ENCODE results near the gene NDE1.

GRCh38 chr16:15647294-15648014 lies 2.6 kb upstream of the NDE1 start:
- no peak for TF ChIP-seq SIN3A (IDR thresholded peaks at IDR 0.05; ENCODE audit: borderline replicate concordance, insufficient read depth, low read length)
- TF ChIP-seq, protein P1, sequence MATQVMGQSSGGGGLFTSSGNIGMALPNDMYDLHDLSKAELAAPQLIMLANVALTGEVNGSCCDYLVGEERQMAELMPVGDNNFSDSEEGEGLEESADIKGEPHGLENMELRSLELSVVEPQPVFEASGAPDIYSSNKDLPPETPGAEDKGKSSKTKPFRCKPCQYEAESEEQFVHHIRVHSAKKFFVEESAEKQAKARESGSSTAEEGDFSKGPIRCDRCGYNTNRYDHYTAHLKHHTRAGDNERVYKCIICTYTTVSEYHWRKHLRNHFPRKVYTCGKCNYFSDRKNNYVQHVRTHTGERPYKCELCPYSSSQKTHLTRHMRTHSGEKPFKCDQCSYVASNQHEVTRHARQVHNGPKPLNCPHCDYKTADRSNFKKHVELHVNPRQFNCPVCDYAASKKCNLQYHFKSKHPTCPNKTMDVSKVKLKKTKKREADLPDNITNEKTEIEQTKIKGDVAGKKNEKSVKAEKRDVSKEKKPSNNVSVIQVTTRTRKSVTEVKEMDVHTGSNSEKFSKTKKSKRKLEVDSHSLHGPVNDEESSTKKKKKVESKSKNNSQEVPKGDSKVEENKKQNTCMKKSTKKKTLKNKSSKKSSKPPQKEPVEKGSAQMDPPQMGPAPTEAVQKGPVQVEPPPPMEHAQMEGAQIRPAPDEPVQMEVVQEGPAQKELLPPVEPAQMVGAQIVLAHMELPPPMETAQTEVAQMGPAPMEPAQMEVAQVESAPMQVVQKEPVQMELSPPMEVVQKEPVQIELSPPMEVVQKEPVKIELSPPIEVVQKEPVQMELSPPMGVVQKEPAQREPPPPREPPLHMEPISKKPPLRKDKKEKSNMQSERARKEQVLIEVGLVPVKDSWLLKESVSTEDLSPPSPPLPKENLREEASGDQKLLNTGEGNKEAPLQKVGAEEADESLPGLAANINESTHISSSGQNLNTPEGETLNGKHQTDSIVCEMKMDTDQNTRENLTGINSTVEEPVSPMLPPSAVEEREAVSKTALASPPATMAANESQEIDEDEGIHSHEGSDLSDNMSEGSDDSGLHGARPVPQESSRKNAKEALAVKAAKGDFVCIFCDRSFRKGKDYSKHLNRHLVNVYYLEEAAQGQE (IDR thresholded peaks at IDR 0.05; ENCODE audit: insufficient read depth in 1 of 2, low read depth in 2 of 2, low read length in 2 of 2): no peak
- no peak for TF ChIP-seq TAF1 (IDR thresholded peaks at IDR 0.05; ENCODE audit: borderline replicate concordance, insufficient read depth, low read length)
- no peak for TF ChIP-seq POLR2AphosphoS5 (IDR thresholded peaks at IDR 0.05; ENCODE audit: low read depth, low read length)

Measured in PFSK-1 (cell line).